ENCODE data around the gene DNAH12.

Gene DNAH12

GRCh38 chr3:57298041-57298440 is 246.1 kb downstream of the DNAH12 start:
- DNase-seq, result no peak

- DNase-seq, result no peak
Measured at GRCh38 chr3:57292897-57293526, 251.1 kb downstream of the DNAH12 start.

- DNase-seq, result no peak
Measured at GRCh38 chr3:57292159-57292896, 251.8 kb downstream of the DNAH12 start, which contains the start of gene ASB14. Gene ASB14 (minus strand): TSS chr3:57292685. CDS start chr3:57292033, 652 bp downstream.

GRCh38 chr3:57288403-57288802 is 255.7 kb downstream of the DNAH12 start:
- DNase-seq, result no peak

- DNase-seq, result no peak
Measured at GRCh38 chr3:57287205-57287604, 256.9 kb downstream of the DNAH12 start.

GRCh38 chr3:57283334-57283733 is 260.8 kb downstream of the DNAH12 start:
- DNase-seq, result no peak

GRCh38 chr3:57281715-57282114 is 262.4 kb downstream of the DNAH12 start:
- no peak for DNase-seq

GRCh38 chr3:57279685-57280084 is 264.5 kb downstream of the DNAH12 start:
- no peak for DNase-seq

DNA sequence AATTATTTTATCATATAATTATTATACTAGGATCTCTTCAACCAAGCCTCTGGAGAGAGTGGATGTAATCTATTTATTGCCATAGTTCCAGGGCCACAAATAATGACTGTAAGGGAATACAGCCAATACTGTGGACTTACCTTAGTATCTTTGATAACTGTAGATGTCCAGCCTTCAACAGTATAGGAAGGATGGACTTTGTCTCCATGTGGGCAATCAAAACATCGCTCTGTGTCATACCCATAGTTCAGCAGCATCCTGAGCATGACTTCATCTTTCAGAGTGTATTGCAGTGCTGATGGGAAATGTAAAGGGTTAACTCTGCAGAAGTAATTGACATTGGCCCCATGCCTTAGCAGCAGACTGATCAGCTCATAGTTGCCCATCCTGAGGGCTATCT is 265.9 kb downstream of the DNAH12 start:
- DNase-seq, result no peak

DNA sequence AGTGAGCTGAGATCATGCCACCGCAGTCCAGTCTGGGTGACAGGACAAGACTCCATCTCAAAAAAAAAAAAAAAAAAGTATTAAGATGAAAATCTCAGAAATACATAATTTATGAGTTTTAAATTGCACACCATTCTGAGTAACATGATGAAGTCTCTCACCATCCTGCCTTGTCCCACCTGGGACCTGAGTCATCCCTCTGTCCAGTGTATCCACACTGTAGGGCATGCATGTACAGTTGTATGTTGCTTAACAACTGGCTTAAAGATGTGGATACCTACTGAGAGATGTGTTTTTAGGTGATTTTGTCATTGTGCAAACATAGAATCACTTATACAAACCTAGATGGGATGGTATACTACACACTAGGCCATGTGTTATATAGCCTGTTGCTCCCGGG is 268.8 kb downstream of the DNAH12 start:
- no peak for DNase-seq

GRCh38 chr3:57274845-57275244 is 269.3 kb downstream of the DNAH12 start:
- no peak for DNase-seq

DNA sequence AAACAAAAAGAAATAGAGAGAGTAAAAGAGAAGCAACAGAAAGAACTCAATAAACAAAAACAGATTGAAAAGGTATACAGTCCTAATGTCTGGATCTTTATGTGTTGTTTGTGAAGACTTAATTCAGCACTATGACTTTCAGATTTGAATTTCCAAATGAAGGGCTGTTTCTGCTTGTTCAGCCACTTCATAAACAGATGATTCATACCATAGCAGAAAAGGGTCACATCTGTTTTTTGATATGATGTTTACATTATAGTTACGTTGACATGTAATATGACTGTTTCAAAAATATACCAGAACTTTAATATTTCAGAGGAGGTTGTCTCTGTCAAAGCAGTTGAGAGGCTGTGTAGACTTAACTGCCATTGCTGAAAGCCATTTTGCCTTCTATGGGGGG is 275.7 kb downstream of the DNAH12 start:
- DNase-seq, result no peak

- no peak for DNase-seq
Measured at GRCh38 chr3:57261929-57262328, 282.2 kb downstream of the DNAH12 start.

DNA sequence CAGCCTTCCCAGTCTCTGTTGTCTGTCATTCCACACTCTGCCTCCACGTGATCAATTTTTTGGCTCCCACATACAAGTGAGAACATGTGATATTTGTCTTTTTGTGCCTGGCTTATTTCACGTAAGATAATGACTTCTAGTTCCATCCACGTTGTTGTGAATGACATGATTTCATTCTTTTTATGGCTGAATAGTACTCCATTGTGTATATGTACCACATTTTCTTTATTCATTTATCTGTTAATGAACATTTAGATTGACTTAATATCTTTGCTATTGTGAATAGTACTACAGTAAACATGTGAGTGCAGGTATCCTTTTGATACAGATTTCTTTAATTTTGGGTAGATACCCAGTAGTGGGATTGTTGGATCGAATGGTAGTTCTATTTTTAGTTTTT is 283.0 kb downstream of the DNAH12 start:
- no peak for DNase-seq

DNA sequence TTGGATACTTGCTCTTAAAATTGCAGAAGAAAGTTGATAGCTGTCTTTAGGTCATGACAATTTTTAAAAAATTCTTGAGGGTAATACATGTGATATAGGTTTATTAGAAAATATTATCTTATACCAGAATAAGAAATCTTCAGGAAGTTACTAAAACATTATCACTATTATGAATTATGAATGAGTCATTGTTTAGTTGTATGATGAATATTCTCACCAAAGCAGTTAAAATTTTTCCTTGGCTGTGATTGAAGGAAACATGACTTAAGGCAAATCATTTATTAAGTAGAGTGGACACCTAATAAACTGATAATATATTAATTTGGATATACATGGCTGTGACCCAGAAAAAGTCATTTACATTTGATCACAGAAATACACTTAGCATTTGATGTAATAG is 286.5 kb downstream of the DNAH12 start:
- DNase-seq, result no peak

DNA sequence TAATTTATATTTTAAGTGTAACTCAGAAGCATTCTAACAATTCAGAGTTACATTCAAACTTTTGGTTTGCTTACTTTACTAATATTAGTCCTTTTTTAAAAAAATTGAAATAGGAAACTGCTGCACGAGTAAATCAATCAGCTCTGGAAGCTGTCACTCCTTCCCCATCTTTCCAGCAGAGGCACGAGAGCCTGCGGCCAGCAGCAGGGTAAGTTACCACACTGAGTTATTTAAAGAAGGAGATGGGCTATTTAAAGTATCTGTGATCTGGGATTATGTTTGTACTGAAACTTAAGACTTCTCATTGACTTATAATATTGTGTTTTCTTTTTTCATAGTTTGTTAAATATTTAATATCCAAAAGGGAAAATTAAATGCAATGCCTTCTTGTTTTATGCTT is 287.3 kb downstream of the DNAH12 start:
- no peak for DNase-seq

GRCh38 chr3:57252404-57252803 is 291.7 kb downstream of the DNAH12 start:
- no peak for DNase-seq

DNA sequence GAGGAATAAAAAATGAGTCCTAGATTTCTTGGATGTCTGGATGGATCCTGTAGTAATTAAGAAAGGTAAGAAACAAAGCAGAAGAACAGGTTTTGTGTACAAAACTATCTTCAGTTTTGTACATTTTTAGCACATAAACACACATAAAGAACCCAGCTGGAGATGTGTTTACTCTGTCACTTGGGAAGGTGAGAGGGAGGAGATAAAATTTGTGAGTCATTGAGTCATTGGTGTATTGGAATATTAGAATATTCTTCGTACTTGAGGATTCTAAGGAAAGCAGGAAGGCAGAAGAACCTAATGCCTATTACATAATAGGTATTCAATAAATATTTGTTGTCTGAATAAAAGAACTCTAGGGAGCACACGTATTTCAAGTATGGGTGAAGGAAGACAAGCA is 299.2 kb downstream of the DNAH12 start:
- DNase-seq, result no peak

Measured in activated CD4-positive, CD25-positive, alpha-beta regulatory T cell (primary cell).